K562 (cell line): ENCODE data around the gene LMOD1. TPM values are rescaled to one million over a fixed set of nuclear protein-coding genes. Genes with fewer than 3 reads are reported as not detected.
A peak's percentile ranks its signal among the peaks of the same experiment; 100 is the strongest.

Experiments
- ARID1B ChIP-seq: fragments of 450-650 bp; IDR thresholded peaks from 2 replicates; pipeline ENCODE4 v1.6.1; 2016; ENCODE audit warnings: antibody characterized with exemption, mild to moderate bottlenecking, inconsistent platforms
- CBFB ChIP-seq: sonication (generic); formaldehyde crosslinking; IDR thresholded peaks from 2 replicates; pipeline ENCODE4 v1.4.0; 2020; ENCODE audit warnings: mild to moderate bottlenecking, missing genetic modification reagents
- ELF2 ChIP-seq: fragments of 250-450 bp; sonication (Bioruptor Pico); IDR thresholded peaks from 2 replicates; pipeline ENCODE4 v1.5.0; 2021; ENCODE audit warnings: mild to moderate bottlenecking
- ERF ChIP-seq: fragments of 450-650 bp; formaldehyde crosslinking; IDR thresholded peaks from 2 replicates; pipeline ENCODE4 v1.4.0; 2020; ENCODE audit warnings: mild to moderate bottlenecking, mixed read lengths
- FOXJ2 ChIP-seq: fragments of 200-800 bp; sonication (Bioruptor generic); IDR thresholded peaks from 2 replicates; pipeline ENCODE4 v1.6.1; 2016; ENCODE audit warnings: missing genetic modification characterization, missing compliant biosample characterization
- HLTF ChIP-seq: fragments of 450-650 bp; IDR thresholded peaks from 2 replicates; pipeline ENCODE4 v1.6.1; 2016
- ID3 ChIP-seq, 2 experiments: fragments of 250-450 bp in 1 of 2; fragments of 450-650 bp in 1 of 2; sonication (Bioruptor Pico) in 1 of 2; IDR thresholded peaks; 2 replicates each; pipeline versions ENCODE4 v1.6.1 to v1.8.0; 2016 to 2021; ENCODE audit warnings: mild to moderate bottlenecking in 2 of 2, moderate library complexity in 2 of 2, missing compliant biosample characterization in 1 of 2, missing genetic modification characterization in 1 of 2
- JUN ChIP-seq, 2 experiments: sonication (generic) in 1 of 2; formaldehyde crosslinking in 1 of 2; IDR thresholded peaks; 2 replicates each; pipeline versions ENCODE4 v1.6.1 to v1.8.0; 2012 to 2022; ENCODE audit warnings: borderline replicate concordance in 2 of 2, mild to moderate bottlenecking in 2 of 2, improper control_type of control experiment in 1 of 2, low read depth in 1 of 2, low read length in 1 of 2, missing genetic modification reagents in 1 of 2
- KAT8 ChIP-seq: fragments of 450-650 bp; IDR thresholded peaks from 2 replicates; pipeline ENCODE4 v1.6.1; 2016; ENCODE audit warnings: low read depth, mild to moderate bottlenecking
- MYC ChIP-seq, 2 experiments: fragments of 250-450 bp in 1 of 2; sonication (Bioruptor Pico) in 1 of 2; IDR thresholded peaks; 2 replicates each; pipeline versions ENCODE4 v1.5.1 to v1.6.1; 2012 to 2021; ENCODE audit warnings: low read depth in 2 of 2, borderline replicate concordance in 1 of 2, improper control_type of control experiment in 1 of 2, low read length in 1 of 2, mild to moderate bottlenecking in 1 of 2, moderate library complexity in 1 of 2
- NCOA2 ChIP-seq, 2 experiments: fragments of 450-650 bp; IDR thresholded peaks; 2 replicates each; pipeline ENCODE4 v1.6.1; 2018; ENCODE audit warnings: mild to moderate bottlenecking in 2 of 2, moderate library complexity in 1 of 2; ENCODE audit not compliant: partially characterized antibody in 2 of 2
- NCOR1 ChIP-seq: fragments of 450-650 bp; IDR thresholded peaks from 2 replicates; pipeline ENCODE4 v1.6.1; 2016; ENCODE audit warnings: mild to moderate bottlenecking, moderate library complexity
- NFE2 ChIP-seq: IDR thresholded peaks from 2 replicates; pipeline ENCODE4 v1.6.1; 2014; ENCODE audit warnings: antibody characterized with exemption, low read depth
- NR3C1 ChIP-seq: sonication (generic); formaldehyde crosslinking; IDR thresholded peaks from 2 replicates; pipeline ENCODE4 v1.8.1; 2022; ENCODE audit warnings: missing genetic modification reagents
- POLR2B ChIP-seq: fragments of 450-650 bp; IDR thresholded peaks from 2 replicates; pipeline ENCODE4 v1.6.1; 2018; ENCODE audit warnings: low read depth; ENCODE audit not compliant: partially characterized antibody
- POLR2H ChIP-seq: IDR thresholded peaks from 2 replicates; pipeline ENCODE4 v1.6.1; 2016; ENCODE audit warnings: missing genetic modification characterization, low read depth, mild to moderate bottlenecking, control low read depth, missing compliant biosample characterization, moderate library complexity
- PREB ChIP-seq: sonication (generic); formaldehyde crosslinking; IDR thresholded peaks from 2 replicates; pipeline ENCODE4 v1.8.1; 2023; ENCODE audit warnings: mild to moderate bottlenecking, missing genetic modification reagents
- PRPF4 ChIP-seq: fragments of 200-400 bp; formaldehyde crosslinking; IDR thresholded peaks from one replicate; pipeline ENCODE4 v1.6.1; 2017; ENCODE audit warnings: low read length, low read depth, mild to moderate bottlenecking; ENCODE audit not compliant: insufficient read depth, poor library complexity, severe bottlenecking
- RHOXF2B ChIP-seq: fragments of 250-450 bp; sonication (Bioruptor Pico); conservative IDR thresholded peaks from 2 replicates; pipeline ENCODE4 v1.5.1; 2021
- RNF2 ChIP-seq: sonication (generic); IDR thresholded peaks from 2 replicates; pipeline ENCODE4 v1.6.1; 2016
- SAFB ChIP-seq: fragments of 200-400 bp; formaldehyde crosslinking; IDR thresholded peaks from 2 replicates; pipeline ENCODE4 v1.6.1; 2017; ENCODE audit warnings: low read depth, low read length, borderline replicate concordance
- SRSF7 ChIP-seq: fragments of 200-400 bp; formaldehyde crosslinking; optimal IDR thresholded peaks from 2 replicates; pipeline ENCODE3; 2017; ENCODE audit warnings: mild to moderate bottlenecking, low read depth, low read length
- SRSF9 ChIP-seq: fragments of 200-400 bp; formaldehyde crosslinking; IDR thresholded peaks from 2 replicates; pipeline ENCODE4 v1.6.1; 2017; ENCODE audit warnings: low read depth, low read length, borderline replicate concordance
- SUPT5H ChIP-seq: fragments of 450-650 bp; IDR thresholded peaks from 2 replicates; pipeline ENCODE4 v1.6.1; 2016
- ZKSCAN1 ChIP-seq: fragments of 150-350 bp; IDR thresholded peaks from 2 replicates; pipeline ENCODE4 v1.6.1; 2016; ENCODE audit warnings: low read depth, low read length
- ZKSCAN8 ChIP-seq: fragments of 200-800 bp; sonication (Bioruptor generic); IDR thresholded peaks from 2 replicates; pipeline ENCODE4 v1.6.1; 2016; ENCODE audit warnings: missing genetic modification characterization, missing compliant biosample characterization
- ZNF146 ChIP-seq: IDR thresholded peaks from one replicate; pipeline ENCODE4 v1.6.1; 2018; ENCODE audit warnings: missing compliant biosample characterization; ENCODE audit not compliant: unreplicated experiment
- ZNF444 ChIP-seq: fragments of 250-450 bp; sonication (Bioruptor Pico); IDR thresholded peaks from 2 replicates; pipeline ENCODE4 v1.4.0; 2020; ENCODE audit warnings: mild to moderate bottlenecking, moderate library complexity
- ZNF561 ChIP-seq: fragments of 450-650 bp; formaldehyde crosslinking; conservative IDR thresholded peaks from 2 replicates; pipeline ENCODE4 v1.4.0; 2020; ENCODE audit warnings: mild to moderate bottlenecking, moderate library complexity
- ZNF717 ChIP-seq: fragments of 250-450 bp; sonication (Bioruptor Pico); IDR thresholded peaks from 2 replicates; pipeline ENCODE4 v1.5.0; 2021
- polyA plus RNA-seq, 8 experiments: library from polyadenylated mRNA; depleted of rRNA in 4 of 8; stranded (reverse) in 5 of 8; unstranded in 3 of 8; fragments of >200 nt; fragmentation: Nextera tagmentation in 2 of 8; fragmentation: Illumina TruSeq in 1 of 8; extraction: Ambion mirVana in 2 of 8; extraction: Trizol in 1 of 8; gene quantifications; 2 replicates each; pipeline versions ENCODE4 v1.2.1 to v1.2.3, GENCODE V29; 2011 to 2014; ENCODE audit warnings: inconsistent platforms in 1 of 8, missing spikeins in 1 of 8
- total RNA-seq, 7 experiments: library from RNA; depleted of rRNA in 6 of 7; stranded (reverse); fragments of >200 nt in 6 of 7; fragmentation: Illumina TruSeq in 2 of 7; extraction: Trizol in 2 of 7; gene quantifications; 2 replicates each; pipeline versions ENCODE4 v1.2.1 to v1.2.3, GENCODE V29; 2011 to 2021; ENCODE audit warnings: low replicate concordance in 1 of 7

LMOD1 gene
- total and polyA plus RNA-seq, 9 of the 15 experiments (the other 6 are each of a cell fraction or from before 2014, with no cell fraction given) = 0.03 to 0.54 (median 0.38) TPM; not detected in 1

- TF ChIP-seq ZKSCAN1 = peak; percentile 83
- no peak for TF ChIP-seq JUN (IDR thresholded peaks at IDR 0.05; ENCODE audit: borderline replicate concordance, low read depth, low read length)
- no peak for TF ChIP-seq JUN (CRISPR knock-in tag; IDR thresholded peaks at IDR 0.05; ENCODE audit: borderline replicate concordance)
- TF ChIP-seq MYC (IDR thresholded peaks at IDR 0.05; ENCODE audit: low read depth, low read length) = no peak
- 0 out of 2 replicates have a peak, but pooled peaks have one; percentile 57 for TF ChIP-seq MYC (CRISPR knock-in tag; IDR thresholded peaks at IDR 0.05; ENCODE audit: borderline replicate concordance, low read depth)
- TF ChIP-seq NR3C1 (CRISPR knock-in tag) = no peak
- no peak for TF ChIP-seq ZKSCAN8 (CRISPR knock-in tag)
- no peak for TF ChIP-seq SRSF7
- TF ChIP-seq PREB = peak; percentile 61; the same call in 1 of the 2 replicates
- TF ChIP-seq NFE2 = no peak
- no peak for TF ChIP-seq ZNF561 (CRISPR knock-in tag)
- TF ChIP-seq ZNF444 (CRISPR knock-in tag) = no peak; the same call in 1 of the 2 replicates
- TF ChIP-seq SUPT5H = peak; percentile 63
- TF ChIP-seq POLR2B = peak; percentile 26
- TF ChIP-seq NCOA2 (IDR thresholded peaks at IDR 0.05; ENCODE audit: partially characterized antibody in 2 of 2) = no peak
- no peak for TF ChIP-seq ZNF146
- no peak for TF ChIP-seq SRSF9
- no peak for TF ChIP-seq POLR2H (tag)
- TF ChIP-seq PRPF4 = no peak
- TF ChIP-seq ZNF717 (CRISPR knock-in tag) = no peak
- peak; percentile 72 for TF ChIP-seq ARID1B
- TF ChIP-seq KAT8 = no peak
- no peak for TF ChIP-seq ERF (CRISPR knock-in tag)
- peak; percentile 47; the same call in 1 of the 2 replicates for TF ChIP-seq ELF2 (CRISPR knock-in tag)
- TF ChIP-seq RNF2 = peak; percentile 76; the same call in 1 of the 2 replicates
- no peak for TF ChIP-seq CBFB (CRISPR knock-in tag)
- TF ChIP-seq RHOXF2B (CRISPR knock-in tag) = no peak
- TF ChIP-seq HLTF = no peak
- no peak for TF ChIP-seq FOXJ2
- no peak for TF ChIP-seq SAFB
- TF ChIP-seq ID3 (CRISPR knock-in tag; IDR thresholded peaks at IDR 0.05) = no peak
- peak; percentile 89 for TF ChIP-seq ID3 (tag; IDR thresholded peaks at IDR 0.05)
- peak; percentile 82 for TF ChIP-seq NCOR1
Observed at GRCh38 chr1:201941420-201942128, 4.8 kb downstream of the LMOD1 start (continued).
